A673 (cell line): ENCODE results near the gene CPT1C. TPM values are rescaled to one million over a fixed set of nuclear protein-coding genes. Genes with fewer than 3 reads are reported as not detected.

Experiments
- BruUV-seq: library from RNA; stranded (reverse); fragments of 400-500 nt; replicated peaks from 2 replicates; lab custom pipeline; 2021; lab: Mats Ljungman, UMichigan
- CTCF ChIA-PET: fragments of 300-600 bp; sonication (Branson Sonifier 250); formaldehyde crosslinking; loops from one replicate; lab custom pipeline; 2022; ENCODE audit warnings: antibody characterized with exemption; lab: Charles Lee
- POLR2A ChIA-PET: fragments of 300-600 bp; sonication (Branson Sonifier 250); formaldehyde crosslinking; loops from one replicate; lab custom pipeline; 2022; ENCODE audit warnings: antibody characterized with exemption; ENCODE audit not compliant: low non-redundant PET; lab: Charles Lee
- DNase-seq: peaks from one replicate; pipeline ENCODE4 v3.0.0-alpha.2; 2015; ENCODE audit warnings: low spot score
- H3K27ac ChIP-seq: fragments of 200-600 bp; sonication (generic); 2 replicates; pipeline ENCODE4 v1.5.1; 2016; ENCODE audit warnings: mixed run types, low read depth, mild to moderate bottlenecking, mixed read lengths, antibody characterized with exemption, low read length; ENCODE audit not compliant: poor library complexity, severe bottlenecking
- H3K27me3 ChIP-seq: fragments of 200-600 bp; sonication (generic); replicated peaks from 2 replicates; pipeline ENCODE4 v1.6.1; 2017; ENCODE audit warnings: mixed run types, low read depth, mild to moderate bottlenecking, mixed read lengths, antibody characterized with exemption, low read length; ENCODE audit not compliant: insufficient read depth, poor library complexity
- H3K36me3 ChIP-seq: fragments of 200-600 bp; sonication (generic); 2 replicates; pipeline ENCODE4 v1.6.1; 2016; ENCODE audit warnings: mixed run types, mild to moderate bottlenecking, mixed read lengths, antibody characterized with exemption, low read length; ENCODE audit not compliant: insufficient read depth, poor library complexity, severe bottlenecking
- H3K4me1 ChIP-seq: fragments of 200-600 bp; sonication (generic); 2 replicates; pipeline ENCODE4 v1.6.1; 2017; ENCODE audit warnings: mixed run types, mild to moderate bottlenecking, mixed read lengths, antibody characterized with exemption, low read length; ENCODE audit not compliant: insufficient read depth, poor library complexity, severe bottlenecking
- H3K4me3 ChIP-seq: fragments of 200-600 bp; sonication (generic); 2 replicates; pipeline ENCODE4 v1.5.1; 2016; ENCODE audit warnings: low read depth, mixed run types, mild to moderate bottlenecking, mixed read lengths, low read length; ENCODE audit not compliant: poor library complexity, severe bottlenecking
- H3K9me3 ChIP-seq: fragments of 200-600 bp; sonication (generic); 2 replicates; pipeline ENCODE4 v1.6.1; 2016; ENCODE audit warnings: mixed run types, low read depth, mild to moderate bottlenecking, mixed read lengths, antibody characterized with exemption, low read length; ENCODE audit not compliant: poor library complexity, severe bottlenecking
- EZH2 ChIP-seq: fragments of 200-600 bp; sonication (generic); IDR thresholded peaks from 2 replicates; pipeline ENCODE4 v1.6.1; 2017; ENCODE audit warnings: borderline replicate concordance, low read depth, mild to moderate bottlenecking, mixed read lengths, antibody characterized with exemption, low read length; ENCODE audit not compliant: poor library complexity, severe bottlenecking
- intact Hi-C: fragments of 100-400 bp; cut with micrococcal nuclease; formaldehyde crosslinking; loops from one replicate; pipeline ENCODE4 v1.10.0; 2022; ENCODE audit not compliant: unreplicated experiment
- total RNA-seq: library from RNA; stranded (reverse); gene quantifications from 2 replicates; pipeline ENCODE4 v1.2.3, GENCODE V29; 2021
- TF ChIP-seq, protein P1 (sequence below): fragments of 300-800, 200-600 bp; sonication (generic); conservative IDR thresholded peaks from 2 replicates; pipeline ENCODE4 v1.5.1; 2017; ENCODE audit warnings: low read depth, mild to moderate bottlenecking, antibody characterized with exemption, low read length, moderate library complexity, mixed read lengths

CPT1C gene
- total RNA-seq, 1 experiment from 2014 or later = 23.3 TPM

DNA sequence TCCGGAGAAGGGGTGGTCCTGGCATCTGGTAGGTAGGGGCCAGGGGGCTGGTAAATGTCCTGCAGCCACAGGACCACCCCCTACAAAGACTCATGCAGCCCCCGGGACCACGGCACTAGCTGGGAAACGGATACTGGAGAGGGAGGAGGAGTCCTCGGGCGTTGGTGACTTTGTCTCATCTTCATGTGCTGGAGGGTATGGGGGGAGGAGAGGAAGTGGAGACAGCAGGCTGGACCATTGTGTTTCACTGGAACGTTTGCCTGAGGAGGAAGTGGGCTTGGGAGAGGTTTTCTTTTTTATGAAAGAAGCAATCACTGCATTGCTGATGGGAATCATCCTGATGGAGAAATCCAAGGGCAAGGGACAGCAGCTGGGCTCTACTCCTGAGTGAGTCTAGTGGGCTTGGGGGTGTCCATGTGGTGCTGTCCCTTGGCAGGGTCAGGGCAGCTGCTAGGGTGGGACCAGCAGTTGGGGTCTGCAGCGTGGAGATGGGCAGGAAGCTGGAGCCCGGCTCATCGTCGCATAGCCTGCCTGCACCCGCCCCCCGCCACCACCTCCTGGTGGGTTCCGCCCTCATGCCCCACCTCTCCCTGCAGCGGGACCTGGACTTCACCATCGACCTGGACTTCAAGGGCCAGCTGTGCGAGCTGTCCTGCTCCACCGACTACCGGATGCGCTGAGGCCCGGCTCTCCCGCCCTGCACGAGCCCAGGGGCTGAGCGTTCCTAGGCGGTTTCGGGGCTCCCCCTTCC is 3.2 kb upstream of the CPT1C start:
- H3K4me1 ChIP-seq = peaks cover 44% of the 10 kb centered on the region
- H3K27ac ChIP-seq = peak overlapping the region; percentile 40
- DNase-seq = peak; percentile 84
- H3K9me3 ChIP-seq = no peaks in the 10 kb centered on the region
- ChIA-PET POLR2A (no interaction called here), CTCF (no interaction called here)
- no peaks in the 10 kb centered on the region for H3K27me3 ChIP-seq
- no peak for TF ChIP-seq EZH2
- TF ChIP-seq, protein P1, sequence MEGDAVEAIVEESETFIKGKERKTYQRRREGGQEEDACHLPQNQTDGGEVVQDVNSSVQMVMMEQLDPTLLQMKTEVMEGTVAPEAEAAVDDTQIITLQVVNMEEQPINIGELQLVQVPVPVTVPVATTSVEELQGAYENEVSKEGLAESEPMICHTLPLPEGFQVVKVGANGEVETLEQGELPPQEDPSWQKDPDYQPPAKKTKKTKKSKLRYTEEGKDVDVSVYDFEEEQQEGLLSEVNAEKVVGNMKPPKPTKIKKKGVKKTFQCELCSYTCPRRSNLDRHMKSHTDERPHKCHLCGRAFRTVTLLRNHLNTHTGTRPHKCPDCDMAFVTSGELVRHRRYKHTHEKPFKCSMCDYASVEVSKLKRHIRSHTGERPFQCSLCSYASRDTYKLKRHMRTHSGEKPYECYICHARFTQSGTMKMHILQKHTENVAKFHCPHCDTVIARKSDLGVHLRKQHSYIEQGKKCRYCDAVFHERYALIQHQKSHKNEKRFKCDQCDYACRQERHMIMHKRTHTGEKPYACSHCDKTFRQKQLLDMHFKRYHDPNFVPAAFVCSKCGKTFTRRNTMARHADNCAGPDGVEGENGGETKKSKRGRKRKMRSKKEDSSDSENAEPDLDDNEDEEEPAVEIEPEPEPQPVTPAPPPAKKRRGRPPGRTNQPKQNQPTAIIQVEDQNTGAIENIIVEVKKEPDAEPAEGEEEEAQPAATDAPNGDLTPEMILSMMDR = no peak
- no peak overlapping the region for H3K4me3 ChIP-seq
- peaks cover 39% of the 10 kb centered on the region for H3K36me3 ChIP-seq
- intact Hi-C loops = no loop called here
- no TSS peak for BruUV-seq

DNA sequence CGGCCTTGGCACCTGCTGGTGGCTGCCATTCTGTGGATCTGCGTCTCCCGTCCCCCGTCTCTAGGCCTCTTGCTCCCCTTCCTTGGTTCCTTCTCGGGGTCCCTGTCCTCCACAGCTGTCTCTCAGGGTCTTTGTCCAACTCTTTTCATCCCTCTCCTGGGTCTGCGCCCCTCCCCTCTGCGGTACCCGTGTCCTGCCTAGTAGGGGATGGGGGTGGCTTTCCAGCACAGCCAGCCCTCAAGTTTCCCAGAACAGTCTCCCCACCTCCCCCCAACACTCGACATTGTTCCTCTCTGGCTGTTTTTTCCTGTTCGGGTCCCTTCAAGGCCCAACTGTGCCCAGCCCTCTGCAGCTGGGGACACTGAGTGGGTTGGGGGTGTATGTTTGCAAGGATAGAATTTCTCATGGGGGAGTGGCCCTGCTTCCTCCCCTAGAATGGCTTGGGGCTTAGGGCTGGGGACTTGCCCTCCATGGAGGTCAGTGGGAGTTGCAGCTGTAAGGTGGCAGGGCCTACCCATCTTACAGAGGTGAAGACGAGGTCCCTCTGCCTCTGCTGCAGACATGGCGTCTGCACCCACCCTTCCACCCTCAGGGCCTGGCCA is 2.3 kb upstream of the CPT1C start:
- DNase-seq = no peak
- TF ChIP-seq, protein P1 = no peak
- no peak for TF ChIP-seq EZH2
- Histone ChIP-seq H3K9me3 (no peaks in the 10 kb centered on the region), H3K4me3 (no peak overlapping the region), H3K27me3 (no peaks in the 10 kb centered on the region), H3K27ac (peak overlapping the region; percentile 40), H3K36me3 (peaks cover 33% of the 10 kb centered on the region), H3K4me1 (peaks cover 44% of the 10 kb centered on the region)
- intact Hi-C loops = no loop called here
- POLR2A ChIA-PET = no interaction called here
- no TSS peak for BruUV-seq
- CTCF ChIA-PET = interaction anchor here (0.6 to 0.9 kb wide), 2 partner anchors 182 to 448 kb away, joined by 3 to 4 read pairs; no protein-coding TSS in a partner anchor

DNA sequence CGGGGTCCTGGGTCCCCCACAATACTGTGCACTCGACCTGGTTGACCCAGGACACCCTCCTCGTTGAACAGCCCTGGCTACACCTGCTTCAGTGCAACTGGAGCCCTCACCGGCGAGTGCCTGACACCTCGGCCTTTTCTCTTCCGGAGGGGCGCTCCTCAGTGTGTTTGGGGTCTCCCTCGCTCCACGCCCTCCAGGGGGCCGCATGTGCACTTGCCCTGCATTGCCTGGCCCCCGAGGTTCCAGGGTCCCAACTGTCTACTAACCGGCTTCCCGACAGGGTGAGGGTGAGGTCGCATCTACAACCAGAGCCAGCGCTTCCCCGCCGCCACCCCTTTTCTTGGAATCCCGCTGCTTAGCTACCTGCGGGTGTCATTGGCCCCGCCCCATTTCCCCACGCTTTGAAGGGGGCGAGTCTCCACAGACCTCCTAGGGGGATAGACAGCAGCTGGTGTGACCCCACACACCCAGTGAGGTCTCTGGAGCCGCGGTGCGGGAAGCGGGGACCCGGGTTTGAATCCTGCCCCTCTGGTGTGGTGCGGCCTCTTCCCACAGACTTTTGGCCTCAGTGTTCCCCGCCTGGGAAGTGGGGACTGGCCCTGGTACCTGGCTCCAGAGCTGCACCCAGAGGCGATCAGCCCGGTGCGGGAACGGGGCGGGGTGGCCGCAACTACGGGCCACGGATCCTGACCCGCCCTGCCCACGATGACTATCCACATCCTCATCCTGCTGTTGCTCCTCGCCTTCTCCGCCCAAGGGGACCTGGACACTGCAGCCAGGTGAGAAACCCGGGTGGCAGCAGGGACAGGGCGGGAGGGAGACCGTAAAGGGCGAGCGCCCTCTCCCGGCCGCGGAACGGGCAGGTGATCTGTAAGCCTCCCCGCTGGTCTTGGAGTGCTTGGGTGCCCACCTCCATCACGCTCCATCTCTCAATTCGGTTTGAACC is 1.5 kb upstream of the CPT1C start, which contains the start of gene ADM5:
Gene ADM5, plus strand, starts transcription at position 462 of the 946 bp plus-strand sequence. Its CDS starts 244 bp downstream, at position 706.
- DNase-seq = peak; percentile 52
- TF ChIP-seq, protein P1 = peak; percentile 79
- no peak for TF ChIP-seq EZH2
- Histone ChIP-seq H3K27me3 (no peaks in the 10 kb centered on the region), H3K9me3 (no peaks in the 10 kb centered on the region), H3K27ac (peak within 1 kb of the TSS; percentile 47), H3K4me3 (peak within 1 kb of the TSS; percentile 49), H3K36me3 (peaks cover 26% of the 10 kb centered on the region), H3K4me1 (peaks cover 44% of the 10 kb centered on the region)
- no TSS peak for BruUV-seq
- ChIA-PET CTCF (interaction anchor here (0.6 to 1.5 kb wide), 5 partner anchors 8 to 447 kb away, joined by 3 to 5 read pairs (median 3); no protein-coding TSS in a partner anchor), POLR2A (interaction anchor here (0.6 kb wide), 1 partner anchor 9 kb away, joined by 9 read pairs; no protein-coding TSS in a partner anchor)
- intact Hi-C loops = no loop called here
